NB4 (cell line): ENCODE results near the gene SCAMP1.

Experiments
- DNase-seq: peaks from one replicate; pipeline ENCODE4 v3.0.0; 2010; ENCODE audit warnings: low read depth
- H3K4me3 ChIP-seq: one replicate; pipeline ENCODE4 v1.5.1; 2011; ENCODE audit warnings: mild to moderate bottlenecking, low read depth, low read length, moderate library complexity
- MYC ChIP-seq: IDR thresholded peaks from 2 replicates; pipeline ENCODE4 v1.6.1; 2011; ENCODE audit warnings: low read depth, low read length
- POLR2A ChIP-seq: IDR thresholded peaks from 2 replicates; pipeline ENCODE4 v1.6.1; 2011; ENCODE audit warnings: mild to moderate bottlenecking; ENCODE audit not compliant: insufficient read length; ENCODE audit errors: extremely low read depth
- TF ChIP-seq, protein P1 (sequence below): IDR thresholded peaks from one replicate; pipeline ENCODE4 v1.5.1; 2012; ENCODE audit warnings: low read depth, low read length
- TF ChIP-seq, protein P2 (sequence below): IDR thresholded peaks from 2 replicates; pipeline ENCODE4 v1.6.1; 2011; ENCODE audit warnings: low read depth, low read length

SCAMP1 gene

DNA sequence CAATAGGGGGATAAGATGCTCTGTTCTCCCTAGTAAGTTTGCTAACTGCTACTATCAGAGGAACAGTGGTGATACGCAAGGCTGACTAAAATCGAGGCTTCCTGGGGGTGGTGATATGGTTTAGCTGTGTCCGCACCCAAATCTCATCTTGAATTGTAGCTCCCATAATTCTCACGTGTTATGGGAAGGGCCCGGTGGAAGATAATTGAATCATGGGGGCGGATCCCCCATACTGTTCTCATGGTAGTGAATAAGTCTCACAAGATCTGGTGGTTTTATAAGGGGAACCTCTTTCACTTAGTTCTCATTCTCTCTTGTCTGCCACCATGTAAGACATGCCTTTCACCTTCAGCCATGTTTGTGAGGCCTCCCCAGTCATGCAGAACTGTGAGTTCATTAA, 153.0 kb downstream of the SCAMP1 start:
- TF ChIP-seq, protein P1, sequence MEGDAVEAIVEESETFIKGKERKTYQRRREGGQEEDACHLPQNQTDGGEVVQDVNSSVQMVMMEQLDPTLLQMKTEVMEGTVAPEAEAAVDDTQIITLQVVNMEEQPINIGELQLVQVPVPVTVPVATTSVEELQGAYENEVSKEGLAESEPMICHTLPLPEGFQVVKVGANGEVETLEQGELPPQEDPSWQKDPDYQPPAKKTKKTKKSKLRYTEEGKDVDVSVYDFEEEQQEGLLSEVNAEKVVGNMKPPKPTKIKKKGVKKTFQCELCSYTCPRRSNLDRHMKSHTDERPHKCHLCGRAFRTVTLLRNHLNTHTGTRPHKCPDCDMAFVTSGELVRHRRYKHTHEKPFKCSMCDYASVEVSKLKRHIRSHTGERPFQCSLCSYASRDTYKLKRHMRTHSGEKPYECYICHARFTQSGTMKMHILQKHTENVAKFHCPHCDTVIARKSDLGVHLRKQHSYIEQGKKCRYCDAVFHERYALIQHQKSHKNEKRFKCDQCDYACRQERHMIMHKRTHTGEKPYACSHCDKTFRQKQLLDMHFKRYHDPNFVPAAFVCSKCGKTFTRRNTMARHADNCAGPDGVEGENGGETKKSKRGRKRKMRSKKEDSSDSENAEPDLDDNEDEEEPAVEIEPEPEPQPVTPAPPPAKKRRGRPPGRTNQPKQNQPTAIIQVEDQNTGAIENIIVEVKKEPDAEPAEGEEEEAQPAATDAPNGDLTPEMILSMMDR, result no peak
- no peak for TF ChIP-seq POLR2A
- TF ChIP-seq, protein P2, sequence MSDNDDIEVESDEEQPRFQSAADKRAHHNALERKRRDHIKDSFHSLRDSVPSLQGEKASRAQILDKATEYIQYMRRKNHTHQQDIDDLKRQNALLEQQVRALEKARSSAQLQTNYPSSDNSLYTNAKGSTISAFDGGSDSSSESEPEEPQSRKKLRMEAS, result no peak
- no peak for TF ChIP-seq MYC
- H3K4me3 ChIP-seq, result no peak overlapping the region
- no peak for DNase-seq

DNA sequence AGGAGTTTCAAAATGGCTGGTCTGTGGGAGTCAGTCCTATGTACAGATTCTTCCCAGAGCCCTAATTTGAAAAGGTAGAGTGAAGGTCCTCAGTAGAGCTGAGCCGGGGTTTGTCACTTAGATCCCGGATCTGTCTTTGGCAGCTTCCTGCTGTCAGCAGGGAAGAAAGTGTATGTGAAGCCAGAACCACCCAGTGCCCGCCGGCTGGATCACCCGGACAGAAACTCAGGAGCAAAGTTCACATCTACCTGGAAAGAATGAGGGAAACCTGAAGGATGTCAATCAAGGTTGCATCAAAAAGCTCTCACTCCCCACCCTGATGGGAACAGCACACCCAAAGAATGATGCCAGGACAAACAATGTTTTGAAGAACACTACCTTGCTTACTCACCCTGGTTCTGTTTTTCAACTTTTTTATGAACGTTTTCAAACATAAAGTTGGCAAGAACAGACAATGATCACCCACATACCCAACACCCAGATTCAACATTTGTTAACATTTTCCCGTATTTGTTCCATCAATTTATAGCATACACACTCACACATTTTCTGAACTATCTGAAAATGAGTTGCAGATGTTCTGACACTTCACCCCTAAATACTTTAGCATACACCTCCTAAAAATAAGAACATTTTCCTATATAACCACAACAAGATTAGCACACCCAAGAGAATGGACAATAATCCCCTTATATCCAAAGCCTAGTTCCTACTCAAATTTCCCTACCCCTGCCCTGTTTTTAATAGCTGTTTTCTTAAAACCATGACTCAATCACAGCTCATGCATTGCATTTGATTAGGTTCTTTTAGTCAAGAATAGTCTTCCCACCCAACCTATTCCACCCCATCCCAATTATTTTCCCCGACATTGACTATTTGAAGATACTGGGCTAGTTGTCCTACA, 154.3 kb downstream of the SCAMP1 start:
- TF ChIP-seq, protein P2, result no peak
- TF ChIP-seq MYC (no peak), POLR2A (no peak)
- TF ChIP-seq, protein P1, result no peak
- DNase-seq, result no peak
- H3K4me3 ChIP-seq, result no peak overlapping the region

DNA sequence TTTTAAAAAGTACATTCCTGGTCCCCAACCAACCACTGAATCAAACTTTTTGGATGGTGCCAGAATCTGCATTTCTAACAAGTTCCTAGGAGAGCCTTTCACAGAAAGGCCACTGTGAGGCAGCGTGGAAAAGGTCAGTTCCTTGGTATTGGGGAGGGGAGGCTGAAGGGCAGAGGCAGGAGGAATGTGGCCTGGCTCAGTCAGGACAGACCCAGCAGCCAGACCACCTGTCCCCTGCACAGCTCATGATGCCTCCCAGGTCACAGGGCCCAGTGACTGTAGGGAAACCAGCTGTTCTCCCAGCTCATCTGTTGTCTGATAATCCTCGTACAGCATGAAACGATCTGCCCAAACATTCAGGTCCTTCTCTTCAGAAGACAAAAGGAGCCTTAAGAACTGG, 155.3 kb downstream of the SCAMP1 start:
- DNase-seq, result no peak
- H3K4me3 ChIP-seq, result no peak overlapping the region
- TF ChIP-seq MYC, result no peak
- TF ChIP-seq, protein P1, result no peak

DNA sequence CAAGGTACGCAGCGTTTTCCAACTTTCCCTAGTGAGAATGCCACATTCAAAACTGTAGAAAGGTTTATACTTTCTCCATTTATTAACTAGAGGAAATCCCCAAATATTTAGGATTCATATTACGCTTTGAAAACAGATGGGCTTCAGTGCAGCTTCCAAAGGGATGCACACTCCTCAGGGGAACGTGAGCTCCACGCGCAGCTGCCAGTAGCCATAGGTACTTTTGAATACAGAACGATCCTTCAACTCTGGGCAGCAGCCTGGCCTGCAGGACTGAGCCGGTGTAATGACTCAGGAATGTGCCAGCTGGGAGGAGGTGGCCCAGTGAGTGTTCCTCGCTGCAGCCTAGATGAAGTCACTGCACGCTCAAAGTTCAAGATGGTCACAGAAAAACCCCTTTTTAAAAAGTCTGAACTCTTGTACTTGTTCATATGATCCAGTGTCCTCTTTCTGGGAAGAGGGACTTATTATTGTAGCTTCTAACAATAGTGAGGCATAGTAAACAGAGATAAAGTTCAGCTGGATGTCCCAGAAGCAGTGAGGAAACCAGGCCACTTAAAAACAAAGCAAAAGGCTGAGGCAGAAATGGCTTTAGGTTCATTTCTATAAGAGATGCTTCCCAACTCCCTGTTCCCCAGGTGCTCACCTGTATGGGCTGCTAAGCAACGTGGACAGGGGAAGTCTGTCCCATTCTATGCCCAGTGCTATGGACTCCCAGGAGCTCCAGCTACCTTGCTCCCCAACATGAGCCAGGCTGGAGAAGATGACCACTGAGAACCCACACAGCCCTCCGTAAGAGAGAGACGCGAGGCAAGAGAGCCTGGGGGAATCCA, 158.2 kb downstream of the SCAMP1 start:
- TF ChIP-seq, protein P1, result no peak
- TF ChIP-seq, protein P2, result no peak
- TF ChIP-seq MYC (no peak), POLR2A (no peak)
- H3K4me3 ChIP-seq, result no peak overlapping the region
- DNase-seq, result no peak

DNA sequence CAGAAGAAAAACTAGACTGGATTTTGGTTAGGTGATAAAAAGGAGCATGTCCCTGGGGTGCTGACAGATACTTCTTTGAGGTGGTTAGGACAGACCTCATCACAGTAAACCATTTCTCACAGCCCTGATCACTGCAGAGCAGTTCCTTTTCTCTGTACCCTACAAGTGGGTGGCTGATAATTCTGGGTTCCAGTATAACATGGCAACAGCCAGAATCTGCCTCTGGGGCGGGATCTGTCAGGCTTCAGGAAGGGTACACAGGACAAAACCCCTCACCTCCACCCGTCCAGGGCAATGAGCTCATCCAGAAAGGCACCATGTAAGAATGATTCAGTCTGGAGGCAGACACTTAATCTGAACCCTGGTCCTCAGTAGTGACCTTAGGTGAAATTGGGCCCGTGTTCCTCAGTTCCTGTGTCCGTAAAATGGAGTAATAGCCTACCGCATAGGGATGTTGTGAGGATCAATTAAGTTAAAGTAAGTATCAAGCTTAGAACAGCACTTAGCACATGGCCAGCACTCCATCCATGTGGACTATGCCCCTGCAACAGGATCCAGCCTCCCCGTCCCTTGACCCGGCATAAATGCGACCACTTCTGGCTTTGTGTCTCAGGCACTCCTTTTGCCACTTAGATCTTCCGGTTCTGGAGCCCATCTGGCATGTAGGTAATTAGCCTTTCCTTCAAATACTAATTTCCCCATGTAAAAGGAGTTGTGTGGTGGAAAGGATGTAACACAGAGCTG, 159.0 kb downstream of the SCAMP1 start:
- no peak overlapping the region for H3K4me3 ChIP-seq
- DNase-seq, result no peak
- no peak for TF ChIP-seq POLR2A
- TF ChIP-seq, protein P2, result no peak
- TF ChIP-seq MYC, result no peak
- TF ChIP-seq, protein P1, result no peak
